SK-N-SH (cell line): ENCODE data around the gene TK2. TPM values are rescaled to one million over a fixed set of nuclear protein-coding genes. Genes with fewer than 3 reads are reported as not detected.

Experiments used
- CTCF ChIA-PET: fragments of 300-600, 350-600 bp; formaldehyde crosslinking; extraction: SDS; loops from one replicate; lab custom pipeline; 2021; lab: Yijun Ruan, JAX
- POLR2A ChIA-PET: fragments of 350-600 bp; sonication (Branson Sonifier 250); formaldehyde crosslinking; extraction: SDS; loops from one replicate; lab custom pipeline; 2020; ENCODE audit warnings: antibody characterized with exemption, inconsistent platforms; lab: Yijun Ruan, JAX
- DNase-seq: peaks from one replicate; pipeline ENCODE4 v3.0.0; 2012
- H2AFZ ChIP-seq: fragments of 200-600 bp; sonication (generic); 2 replicates; pipeline ENCODE4 v1.8.1; 2016; ENCODE audit warnings: antibody characterized with exemption, mild to moderate bottlenecking, low read depth
- H3F3A ChIP-seq: fragments of 200-600 bp; sonication (generic); replicated peaks from 2 replicates; pipeline ENCODE3; 2016; ENCODE audit warnings: antibody characterized with exemption, mild to moderate bottlenecking; ENCODE audit not compliant: insufficient read depth
- H3K27ac ChIP-seq, 2 experiments: fragments of 200-500 bp in 1 of 2; fragments of 200-600 bp in 1 of 2; sonication (Bioruptor generic) in 1 of 2; sonication (generic), shearing (Covaris generic) in 1 of 2; 2 replicates each; pipeline versions ENCODE4 v1.5.1 to v1.6.1; 2014 to 2016; ENCODE audit warnings: low read depth in 2 of 2, inconsistent platforms in 1 of 2, low read length in 1 of 2, mild to moderate bottlenecking in 1 of 2, mixed read lengths in 1 of 2
- H3K27me3 ChIP-seq: fragments of 200-600 bp; sonication (generic), shearing (Covaris generic); 2 replicates; pipeline ENCODE4 v1.6.1; 2016; ENCODE audit warnings: mixed run types; ENCODE audit not compliant: insufficient read depth
- H3K36me3 ChIP-seq, 2 experiments: fragments of 200-500 bp in 1 of 2; fragments of 200-600 bp in 1 of 2; sonication (Bioruptor generic) in 1 of 2; sonication (generic) in 1 of 2; replicated peaks in 1 of 2; 2 replicates each; pipeline versions ENCODE3 to v1.5.1; 2014 to 2016; ENCODE audit warnings: low read length in 1 of 2, mild to moderate bottlenecking in 1 of 2; ENCODE audit not compliant: insufficient read depth in 2 of 2, control insufficient read depth in 1 of 2
- H3K4me1 ChIP-seq, 2 experiments: fragments of 200-500 bp in 1 of 2; fragments of 200-600 bp in 1 of 2; sonication (Bioruptor generic) in 1 of 2; sonication (generic), shearing (Covaris generic) in 1 of 2; 2 replicates each; pipeline versions ENCODE4 v1.5.1 to v1.6.1; 2014 to 2016; ENCODE audit warnings: low read depth in 1 of 2, low read length in 1 of 2, mixed run types in 1 of 2; ENCODE audit not compliant: insufficient read depth in 2 of 2, control insufficient read depth in 1 of 2
- H3K4me2 ChIP-seq: fragments of 200-600 bp; sonication (generic), shearing (Covaris generic); 2 replicates; pipeline ENCODE4 v1.6.1; 2017; ENCODE audit warnings: mixed run types
- H3K4me3 ChIP-seq, 2 experiments: fragments of 200-500 bp in 1 of 2; fragments of 200-600 bp in 1 of 2; sonication (Bioruptor generic) in 1 of 2; sonication (generic), shearing (Covaris generic) in 1 of 2; 2 replicates each; pipeline versions ENCODE4 v1.5.1 to v1.8.1; 2014 to 2016; ENCODE audit warnings: low read depth in 2 of 2, inconsistent platforms in 1 of 2, low read length in 1 of 2, mild to moderate bottlenecking in 1 of 2, mixed read lengths in 1 of 2, moderate library complexity in 1 of 2
- H3K79me2 ChIP-seq: fragments of 200-600 bp; sonication (generic); 2 replicates; pipeline ENCODE4 v1.8.1; 2017; ENCODE audit warnings: mild to moderate bottlenecking; ENCODE audit not compliant: insufficient read depth
- H3K9ac ChIP-seq: fragments of 200-600 bp; sonication (generic); 2 replicates; pipeline ENCODE4 v1.6.1; 2017; ENCODE audit warnings: mixed run types
- H3K9me2 ChIP-seq: fragments of 200-600 bp; sonication (generic); 2 replicates; pipeline ENCODE4 v1.6.1; 2017; ENCODE audit warnings: mixed run types
- H3K9me3 ChIP-seq: fragments of 200-600 bp; sonication (generic); 2 replicates; pipeline ENCODE4 v1.6.1; 2017; ENCODE audit warnings: mixed run types, mild to moderate bottlenecking, moderate library complexity
- H4K20me1 ChIP-seq: fragments of 200-600 bp; sonication (generic); 2 replicates; pipeline ENCODE4 v1.6.1; 2017; ENCODE audit warnings: mild to moderate bottlenecking, mixed run types; ENCODE audit not compliant: insufficient read depth
- EZH2phosphoT487 ChIP-seq: fragments of 200-600 bp; sonication (generic); IDR thresholded peaks from 2 replicates; pipeline ENCODE4 v1.6.1; 2017; ENCODE audit warnings: low read depth, mixed run types, mild to moderate bottlenecking, antibody characterized with exemption, moderate library complexity, borderline replicate concordance
- FOXJ3 ChIP-seq: sonication (generic); formaldehyde crosslinking; IDR thresholded peaks from 2 replicates; pipeline ENCODE4 v1.5.1; 2020; ENCODE audit warnings: mild to moderate bottlenecking, missing genetic modification reagents
- FOXM1 ChIP-seq: IDR thresholded peaks from 2 replicates; pipeline ENCODE4 v1.4.0; 2012; ENCODE audit warnings: low read depth, mild to moderate bottlenecking
- IRF3 ChIP-seq: fragments of 150-350 bp; IDR thresholded peaks from 2 replicates; pipeline ENCODE4 v1.6.1; 2016; ENCODE audit warnings: mild to moderate bottlenecking, low read depth, low read length
- JUND ChIP-seq: IDR thresholded peaks from 2 replicates; pipeline ENCODE4 v1.4.0; 2012
- MEF2A ChIP-seq: IDR thresholded peaks from 2 replicates; pipeline ENCODE4 v1.4.0; 2012; ENCODE audit warnings: low read depth, borderline replicate concordance
- MXI1 ChIP-seq: IDR thresholded peaks from 2 replicates; pipeline ENCODE4 v1.6.1; 2012; ENCODE audit warnings: mild to moderate bottlenecking, low read depth, low read length, improper control_type of control experiment
- NFIC ChIP-seq: IDR thresholded peaks from 2 replicates; pipeline ENCODE4 v1.4.0; 2012; ENCODE audit warnings: borderline replicate concordance
- POLR2AphosphoS5 ChIP-seq: IDR thresholded peaks from 2 replicates; pipeline ENCODE4 v1.6.1; 2012; ENCODE audit warnings: low read depth, low read length
- RAD21 ChIP-seq: IDR thresholded peaks from 2 replicates; pipeline ENCODE4 v1.6.1; 2012; ENCODE audit warnings: mild to moderate bottlenecking, low read length
- RCOR1 ChIP-seq: fragments of 150-350 bp; IDR thresholded peaks from 2 replicates; pipeline ENCODE4 v1.6.1; 2017; ENCODE audit warnings: antibody characterized with exemption, low read length
- REST ChIP-seq: IDR thresholded peaks from 2 replicates; pipeline ENCODE4 v1.6.1; 2012; ENCODE audit warnings: mild to moderate bottlenecking, low read depth, low read length, moderate library complexity
- SIN3A ChIP-seq: IDR thresholded peaks from 2 replicates; pipeline ENCODE4 v1.6.1; 2012; ENCODE audit warnings: low read depth, mild to moderate bottlenecking, low read length, moderate library complexity, borderline replicate concordance
- SMC3 ChIP-seq: IDR thresholded peaks from 2 replicates; pipeline ENCODE4 v1.6.1; 2012; ENCODE audit warnings: low read depth, low read length, improper control_type of control experiment
- TEAD4 ChIP-seq: IDR thresholded peaks from 2 replicates; pipeline ENCODE4 v1.4.0; 2012; ENCODE audit warnings: mild to moderate bottlenecking, borderline replicate concordance; ENCODE audit not compliant: insufficient read depth
- USF2 ChIP-seq: fragments of 150-350 bp; IDR thresholded peaks from 2 replicates; pipeline ENCODE4 v1.6.1; 2017; ENCODE audit warnings: antibody characterized with exemption, low read length, low read depth, borderline replicate concordance
- ZBTB33 ChIP-seq: IDR thresholded peaks from 2 replicates; pipeline ENCODE4 v1.4.0; 2012; ENCODE audit warnings: low read depth, borderline replicate concordance
- WGBS: methylation state at CpG from one replicate; pipeline ENCODE4 v1.1.6; 2017; ENCODE audit warnings: low lambda C conversion rate; 5-methylcytosine and 5-hydroxymethylcytosine counted together
- polyA plus RNA-seq, 3 experiments: library from polyadenylated mRNA; depleted of rRNA; stranded (reverse); fragments of >200 nt; gene quantifications; 2 replicates each; pipeline ENCODE4 v1.2.3, GENCODE V29; 2012

TK2 gene
- polyA plus RNA-seq, 1 of the 3 experiments (the other 2 are of a cell fraction) = 25.2 TPM

- DNase-seq = no peak
- ChIA-PET POLR2A (interaction anchor here (0.6 to 0.7 kb wide), 2 partner anchors 57 to 74 kb away, joined by 4 to 6 read pairs; no protein-coding TSS in a partner anchor), CTCF (interaction anchor here (0.6 to 22.3 kb wide), 3 partner anchors 16 to 85 kb away, joined by 3 to 299 read pairs (median 3); partner anchors contain the start of gene CKLF)
- H3K27ac ChIP-seq = no peak overlapping the region
- H2AFZ ChIP-seq = no peak overlapping the region
- H3K36me3 ChIP-seq = no peaks in the 10 kb centered on the region
- no peaks in the 10 kb centered on the region for H3K9me3 ChIP-seq
- no peaks in the 10 kb centered on the region for H3K79me2 ChIP-seq
- H3K9ac ChIP-seq = no peak overlapping the region
- no peaks in the 10 kb centered on the region for H3F3A ChIP-seq
- H3K27me3 ChIP-seq = no peaks in the 10 kb centered on the region
- peaks cover 10% of the 10 kb centered on the region in 2 experiments; a peak in 2 of 4 replicates for H3K4me1 ChIP-seq
- TF ChIP-seq USF2 = no peak
- TF ChIP-seq EZH2phosphoT487 = no peak
- TF ChIP-seq RCOR1 = no peak
- TF ChIP-seq JUND = no peak
- no peak for TF ChIP-seq SIN3A
- no peak for TF ChIP-seq FOXM1
- TF ChIP-seq ZBTB33 = no peak
- no peak for TF ChIP-seq FOXJ3
- no peak for TF ChIP-seq MEF2A
- TF ChIP-seq POLR2AphosphoS5 = no peak
- no peak for TF ChIP-seq RAD21
- no peak for TF ChIP-seq SMC3
- TF ChIP-seq NFIC = no peak
- no peak for TF ChIP-seq MXI1
- TF ChIP-seq, all 33 proteins: peak for 0
- Histone ChIP-seq H3K4me2 (no peak overlapping the region), H3K9me2 (no peaks in the 10 kb centered on the region), H3K4me3 (no peak overlapping the region), H4K20me1 (no peaks in the 10 kb centered on the region)
- WGBS = 94% methylated on average over 1 of the region's 1 CpG
These were observed 61.4 kb downstream of the TK2 start for GRCh38 chr16:66488505-66488904.

GRCh38 chr16:66487580-66488275 lies 62.2 kb downstream of the TK2 start:
- H3K4me3 ChIP-seq = no peak overlapping the region
- H3K9ac ChIP-seq = no peak overlapping the region
- peaks cover 10% of the 10 kb centered on the region in 2 experiments; a peak in 2 of 4 replicates for H3K4me1 ChIP-seq
- no peaks in the 10 kb centered on the region for H3K79me2 ChIP-seq
- H3K9me3 ChIP-seq = no peaks in the 10 kb centered on the region
- H4K20me1 ChIP-seq = no peaks in the 10 kb centered on the region
- H3K9me2 ChIP-seq = no peaks in the 10 kb centered on the region
- peak overlapping the region in 1 of 2 experiments; percentile 55; a peak in 1 of 4 replicates for H3K27ac ChIP-seq
- ChIA-PET POLR2A (interaction anchor here (0.6 to 0.7 kb wide), 2 partner anchors 57 to 74 kb away, joined by 4 to 6 read pairs; no protein-coding TSS in a partner anchor), CTCF (interaction anchor here (0.9 to 22.3 kb wide), 4 partner anchors 15 to 102 kb away, joined by 3 to 299 read pairs (median 4); no protein-coding TSS in a partner anchor)
- H3F3A ChIP-seq = peaks cover 4% of the 10 kb centered on the region
- no peak overlapping the region for H2AFZ ChIP-seq
- DNase-seq = no peak
- WGBS = 98% methylated on average over 4 of the region's 5 CpGs
- H3K4me2 ChIP-seq = no peak overlapping the region
- no peaks in the 10 kb centered on the region for H3K36me3 ChIP-seq
- H3K27me3 ChIP-seq = no peaks in the 10 kb centered on the region
- TF ChIP-seq TEAD4 (no peak), IRF3 (no peak), REST (no peak), USF2 (no peak)
